DMS153 treated with DMSO at 0.1 percent for 48 hours (cell line): Measurements from ENCODE around the gene IAH1.

Experiments
- DNase-seq: peaks from one replicate; lab custom pipeline; 2025; ENCODE audit not compliant: unreplicated experiment; lab: John Stamatoyannopoulos, UW

Gene IAH1, protein sequence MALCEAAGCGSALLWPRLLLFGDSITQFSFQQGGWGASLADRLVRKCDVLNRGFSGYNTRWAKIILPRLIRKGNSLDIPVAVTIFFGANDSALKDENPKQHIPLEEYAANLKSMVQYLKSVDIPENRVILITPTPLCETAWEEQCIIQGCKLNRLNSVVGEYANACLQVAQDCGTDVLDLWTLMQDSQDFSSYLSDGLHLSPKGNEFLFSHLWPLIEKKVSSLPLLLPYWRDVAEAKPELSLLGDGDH

DNA sequence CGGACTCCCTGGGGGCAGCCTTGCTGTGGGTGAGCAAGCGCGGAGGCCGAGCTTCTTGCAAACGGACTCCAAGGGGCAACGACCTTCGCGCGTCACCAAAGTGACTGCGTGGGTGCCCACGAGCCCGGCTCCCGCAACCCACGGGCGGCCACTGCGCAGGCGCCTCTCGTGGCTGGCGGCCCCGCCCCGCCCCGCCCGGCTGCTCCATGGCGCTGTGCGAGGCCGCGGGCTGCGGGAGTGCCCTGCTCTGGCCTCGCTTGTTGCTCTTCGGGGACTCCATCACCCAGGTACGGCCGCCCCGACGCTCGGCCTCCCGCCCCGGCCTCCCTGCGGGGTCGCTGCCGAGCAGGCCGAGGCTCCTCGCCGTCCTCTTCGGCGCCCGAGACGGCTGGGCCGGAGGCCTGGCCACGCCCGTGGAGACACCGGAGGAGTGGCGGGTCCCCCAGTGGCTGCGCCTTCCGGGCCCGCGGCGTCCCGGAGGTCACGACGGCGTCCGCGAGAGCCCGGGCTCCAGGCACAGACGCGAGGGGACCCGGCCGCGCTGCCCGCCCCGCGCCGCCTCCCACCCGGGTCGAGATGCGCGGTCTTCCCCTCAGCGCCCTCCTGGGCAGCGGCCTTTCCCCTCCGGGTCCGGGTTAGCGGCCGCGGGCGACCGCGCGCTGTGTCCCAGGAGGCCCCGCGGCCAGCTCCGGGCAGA is at the start of gene IAH1:
Gene IAH1 (plus strand): TSS at position 191 of the 697 bp plus-strand sequence. CDS start 16 bp downstream, at position 207.
- peak; percentile 19 for DNase-seq

DNA sequence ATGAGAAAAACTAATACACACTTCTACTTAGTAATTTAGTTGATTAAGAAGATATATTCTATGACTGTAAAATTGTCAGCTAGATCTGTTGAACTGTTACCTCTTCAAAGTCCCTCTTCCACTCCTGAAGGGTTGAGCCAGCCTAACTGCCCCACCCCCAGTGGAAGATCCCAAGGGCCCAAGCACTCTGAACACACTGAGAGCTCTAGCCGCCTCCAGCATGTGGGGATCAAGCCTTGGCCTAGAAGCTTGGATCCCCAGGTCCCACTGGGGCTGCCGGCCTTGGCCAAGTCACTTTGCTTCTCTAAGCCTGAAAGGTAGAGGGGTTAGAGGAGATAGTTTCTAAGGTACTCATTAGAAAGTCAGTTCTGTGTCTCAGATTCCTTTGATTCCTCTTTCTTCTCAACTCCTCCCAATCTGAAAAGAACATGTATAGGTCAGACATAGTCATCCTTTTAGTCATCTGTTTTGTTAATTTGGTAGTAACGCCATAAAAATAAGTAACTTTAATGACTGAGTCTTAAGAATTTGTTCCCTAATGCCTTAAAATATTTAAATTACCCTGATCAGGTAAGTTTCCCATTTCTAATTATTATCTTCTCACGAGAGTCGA is 45.3 kb upstream of the IAH1 start:
- no peak for DNase-seq

DNA sequence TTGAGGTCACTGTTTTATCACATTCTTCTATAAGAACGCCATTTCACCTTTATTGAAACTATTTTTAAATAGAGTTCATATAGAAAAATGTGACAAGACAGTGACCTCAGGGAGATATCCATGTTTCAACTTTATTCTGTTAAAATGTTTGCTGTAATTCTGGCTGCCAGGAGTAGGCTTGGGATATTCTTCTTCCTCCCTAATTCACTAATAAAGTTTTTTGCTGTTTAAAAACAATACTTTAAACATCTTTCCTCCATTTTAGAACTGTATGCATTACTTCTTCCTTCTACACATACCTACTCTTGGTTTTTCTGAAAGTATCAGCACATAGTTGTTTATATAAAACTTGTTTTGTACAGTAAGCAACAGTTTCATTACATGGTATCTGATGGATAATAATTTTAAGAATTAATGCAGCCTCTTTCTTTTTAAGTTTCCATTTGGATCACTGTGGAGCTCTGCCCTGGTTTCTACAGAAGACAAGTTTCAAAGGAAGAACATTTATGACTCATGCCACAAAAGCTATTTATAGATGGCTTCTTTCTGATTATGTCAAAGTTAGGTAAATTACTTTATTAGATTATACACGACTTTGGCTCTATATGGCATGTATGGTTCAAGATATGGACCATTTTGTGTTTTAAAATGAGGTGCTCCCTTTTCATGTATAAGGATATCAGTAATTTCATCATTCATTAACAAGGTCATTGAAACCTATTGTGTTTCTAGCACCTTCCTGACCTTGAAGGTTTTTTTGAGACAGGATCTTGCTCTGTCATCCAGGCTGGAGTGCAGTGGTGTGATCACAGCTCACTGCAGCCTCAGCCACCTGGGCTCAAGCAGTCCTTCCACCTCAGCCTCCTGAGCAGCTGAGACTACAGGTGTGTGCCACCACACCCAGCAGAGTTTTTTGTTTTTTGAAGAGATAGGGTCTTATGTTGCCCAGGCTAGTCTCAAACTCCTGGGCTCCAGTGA is 43.7 kb upstream of the IAH1 start:
- no peak for DNase-seq

DNA sequence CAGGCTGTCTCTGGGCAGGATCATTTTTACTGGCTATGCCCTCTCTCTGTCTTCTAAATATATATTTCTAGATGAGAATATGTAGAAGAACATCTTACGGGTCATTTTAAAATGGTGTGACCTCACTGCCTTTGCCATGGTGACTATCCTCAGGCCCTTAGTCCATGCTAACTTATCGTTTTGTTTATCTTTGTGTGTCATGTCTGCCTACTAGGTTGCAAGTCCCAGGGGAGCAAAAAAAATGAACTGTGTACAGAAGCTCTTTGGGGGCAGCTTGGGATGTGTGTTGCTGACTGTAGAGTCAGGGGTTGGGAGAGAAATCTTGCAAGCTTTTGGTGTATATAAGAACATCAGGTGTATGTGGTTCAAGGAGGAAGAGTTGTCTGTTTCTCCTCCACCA is 39.9 kb upstream of the IAH1 start:
- DNase-seq = no peak

DNA sequence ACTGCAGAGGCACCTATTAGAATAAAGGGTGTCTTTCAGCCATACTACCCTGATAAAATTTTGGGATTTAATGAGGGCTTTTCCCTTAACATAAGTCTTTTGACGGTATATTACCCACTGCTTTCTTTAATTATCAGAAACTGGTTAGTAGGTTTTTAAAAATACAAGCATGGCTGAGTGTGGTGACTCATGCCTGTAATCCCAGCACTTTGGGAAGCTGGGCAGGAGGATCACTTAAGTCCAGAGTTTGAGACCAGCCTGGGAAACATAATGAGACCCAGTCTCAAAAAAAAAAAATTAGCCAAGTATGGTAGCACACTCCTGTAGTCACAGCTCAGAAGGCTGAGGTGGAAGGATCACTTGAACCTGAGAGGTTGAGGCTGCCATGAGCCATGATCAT is 34.8 kb upstream of the IAH1 start:
- no peak for DNase-seq

DNA sequence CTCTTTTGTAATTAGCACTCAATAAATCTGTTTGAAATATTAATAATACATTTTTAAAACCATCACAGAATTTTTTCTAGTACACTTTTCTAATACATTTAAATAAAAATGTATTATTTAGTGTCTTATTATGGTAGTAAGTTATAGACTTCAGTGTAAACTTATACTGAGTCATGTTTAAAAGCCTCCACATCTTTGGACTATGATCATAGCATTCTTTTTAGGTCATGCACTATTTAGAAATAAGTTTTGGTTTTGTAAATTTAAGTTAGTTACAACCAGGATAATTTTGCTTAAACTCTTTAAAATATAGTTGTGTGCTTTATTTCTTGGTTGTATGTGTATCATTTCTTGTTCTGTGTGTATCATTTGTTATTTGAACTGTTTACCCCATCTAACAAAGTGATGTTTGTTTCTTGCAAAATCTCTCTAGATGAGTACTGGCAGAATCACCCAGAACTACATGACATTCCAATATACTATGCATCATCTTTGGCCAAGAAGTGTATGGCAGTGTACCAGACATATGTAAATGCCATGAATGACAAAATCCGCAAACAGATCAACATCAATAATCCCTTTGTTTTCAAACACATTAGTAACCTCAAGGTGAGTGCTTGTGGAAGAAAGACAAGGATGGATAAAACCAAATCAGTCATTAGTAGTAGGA is 34.2 kb upstream of the IAH1 start:
- no peak for DNase-seq

DNA sequence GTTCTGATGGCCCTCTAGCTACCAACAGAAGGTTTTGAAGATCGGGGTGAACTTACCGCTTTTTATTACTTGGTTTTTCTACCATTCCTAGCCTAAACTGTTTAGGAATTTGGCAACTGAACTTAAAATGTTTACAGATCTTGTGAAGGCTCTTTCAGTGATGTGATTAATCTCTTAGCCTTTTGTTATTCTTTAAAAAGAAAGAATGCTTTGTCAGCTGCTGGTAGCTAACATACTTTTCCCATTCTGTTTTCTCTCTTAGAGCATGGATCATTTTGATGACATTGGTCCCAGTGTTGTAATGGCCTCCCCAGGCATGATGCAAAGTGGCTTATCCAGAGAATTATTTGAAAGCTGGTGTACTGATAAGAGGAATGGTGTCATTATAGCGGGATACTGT is 32.8 kb upstream of the IAH1 start:
- DNase-seq = no peak

DNA sequence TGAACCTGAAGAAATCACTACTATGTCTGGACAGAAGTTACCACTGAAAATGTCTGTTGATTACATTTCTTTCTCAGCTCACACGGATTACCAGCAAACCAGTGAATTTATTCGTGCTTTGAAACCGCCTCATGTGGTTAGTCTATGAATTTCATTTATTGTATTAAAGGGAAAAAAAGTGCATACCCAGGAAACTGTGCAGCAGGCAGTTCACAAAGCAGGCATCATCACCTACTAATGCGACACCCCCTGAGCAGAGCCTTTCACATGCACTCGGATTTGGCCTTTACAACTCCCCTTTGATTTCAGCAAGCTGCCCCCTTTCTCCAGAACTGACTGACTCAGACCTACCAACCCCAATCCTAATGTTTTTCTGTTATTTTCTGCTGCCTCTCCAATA is 30.8 kb upstream of the IAH1 start:
- DNase-seq = no peak

DNA sequence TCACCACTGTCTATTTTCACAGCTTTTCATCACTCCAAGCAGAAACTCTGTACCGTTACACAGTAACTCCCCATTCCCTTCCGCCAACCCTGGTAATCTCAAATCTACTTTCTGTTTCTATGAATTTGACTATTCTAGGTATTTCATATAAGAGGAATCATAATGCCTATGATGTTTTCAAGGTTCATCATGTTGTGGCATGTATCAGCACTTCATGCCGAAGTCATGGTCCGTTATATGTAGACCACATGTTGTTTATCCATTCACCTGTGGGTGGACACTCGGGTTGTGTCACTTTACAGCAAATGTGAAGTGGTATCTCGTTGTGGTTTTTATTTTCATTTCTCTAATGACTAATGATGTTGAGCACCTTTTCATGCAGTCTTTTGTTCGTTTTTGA is 29.3 kb upstream of the IAH1 start:
- no peak for DNase-seq

DNA sequence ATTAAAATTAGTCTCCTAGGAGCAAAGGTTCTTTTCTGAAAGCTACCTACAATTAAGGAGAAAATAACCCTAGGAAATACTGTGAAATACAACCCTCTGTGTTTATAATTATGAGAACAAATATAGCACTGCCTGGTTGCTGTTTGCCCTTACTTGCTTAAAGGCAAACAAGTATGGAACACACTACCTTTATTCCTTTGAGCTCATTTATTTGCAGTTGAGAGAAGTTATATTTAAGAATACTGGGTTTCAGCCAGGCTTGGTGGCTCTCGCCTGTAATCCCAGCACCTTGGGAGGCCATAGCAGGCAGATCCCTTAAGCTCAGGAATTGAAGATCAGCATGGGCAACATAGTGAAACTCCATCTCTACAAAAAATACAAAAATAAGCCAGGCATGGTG is 23.1 kb upstream of the IAH1 start:
- DNase-seq = no peak

DNA sequence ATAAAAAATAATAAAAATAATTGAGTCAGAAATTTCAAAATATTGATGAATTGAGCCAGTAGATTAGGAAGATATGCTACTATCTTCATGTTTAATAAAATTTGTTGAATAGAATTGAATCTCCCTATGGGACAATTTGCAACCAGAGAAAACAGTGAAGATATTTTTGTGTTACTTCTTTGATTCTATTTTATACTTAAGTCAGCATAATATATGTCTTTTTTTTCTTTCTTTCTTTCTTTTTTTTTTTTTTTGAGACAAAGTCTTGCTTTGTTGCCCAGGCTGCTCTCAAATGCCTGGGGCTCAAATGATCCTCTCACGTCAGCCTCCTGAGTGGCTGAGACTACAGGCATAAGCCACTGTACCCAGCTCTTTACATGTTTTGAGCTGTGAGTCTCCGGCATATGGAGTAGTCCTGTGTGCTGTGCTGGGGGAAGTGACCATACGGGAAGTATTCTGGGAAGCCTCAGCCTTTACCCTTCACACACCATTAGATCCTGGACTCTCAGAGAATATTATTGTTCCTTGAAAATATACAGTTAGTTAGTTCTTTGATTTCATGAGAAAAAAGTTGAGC is 13.8 kb upstream of the IAH1 start:
- DNase-seq = no peak

DNA sequence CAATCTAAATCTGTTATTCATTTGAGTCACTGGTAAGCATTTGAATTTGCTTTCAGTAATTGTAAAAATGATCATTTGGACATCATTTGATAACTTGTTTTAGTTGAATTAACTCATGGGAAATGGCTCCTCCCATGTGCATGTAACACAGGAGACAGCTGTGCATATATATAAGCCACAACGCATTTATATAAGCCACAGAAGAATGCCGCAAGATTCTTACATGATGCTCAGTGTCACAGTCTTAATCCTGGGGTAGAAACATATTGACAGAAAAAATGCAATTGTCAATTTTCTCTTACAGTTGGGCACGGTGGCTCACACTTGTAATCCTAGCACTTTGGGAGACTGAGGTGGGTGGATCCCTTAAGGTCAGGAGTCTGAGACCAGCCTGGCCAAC is 13.3 kb upstream of the IAH1 start:
- no peak for DNase-seq

DNA sequence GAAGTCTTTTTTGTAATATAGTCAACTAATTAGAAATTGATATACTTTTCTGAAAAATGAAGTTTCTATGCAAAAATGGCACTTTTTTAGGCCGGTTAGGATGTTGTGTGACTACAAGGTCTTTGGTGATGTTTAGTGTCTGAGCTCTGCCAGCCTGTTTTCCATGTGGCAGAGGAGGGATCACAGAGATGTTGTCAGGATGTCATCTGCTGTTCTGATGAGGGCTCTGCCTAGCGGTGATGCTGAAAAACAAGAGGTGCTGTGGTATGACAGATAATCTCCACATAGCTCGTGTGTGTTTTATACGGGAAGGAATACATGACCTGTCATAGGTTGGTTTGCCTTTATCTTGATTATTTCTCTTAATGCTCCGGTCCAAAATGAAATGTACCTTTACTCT is 12.0 kb upstream of the IAH1 start:
- DNase-seq = no peak

DNA sequence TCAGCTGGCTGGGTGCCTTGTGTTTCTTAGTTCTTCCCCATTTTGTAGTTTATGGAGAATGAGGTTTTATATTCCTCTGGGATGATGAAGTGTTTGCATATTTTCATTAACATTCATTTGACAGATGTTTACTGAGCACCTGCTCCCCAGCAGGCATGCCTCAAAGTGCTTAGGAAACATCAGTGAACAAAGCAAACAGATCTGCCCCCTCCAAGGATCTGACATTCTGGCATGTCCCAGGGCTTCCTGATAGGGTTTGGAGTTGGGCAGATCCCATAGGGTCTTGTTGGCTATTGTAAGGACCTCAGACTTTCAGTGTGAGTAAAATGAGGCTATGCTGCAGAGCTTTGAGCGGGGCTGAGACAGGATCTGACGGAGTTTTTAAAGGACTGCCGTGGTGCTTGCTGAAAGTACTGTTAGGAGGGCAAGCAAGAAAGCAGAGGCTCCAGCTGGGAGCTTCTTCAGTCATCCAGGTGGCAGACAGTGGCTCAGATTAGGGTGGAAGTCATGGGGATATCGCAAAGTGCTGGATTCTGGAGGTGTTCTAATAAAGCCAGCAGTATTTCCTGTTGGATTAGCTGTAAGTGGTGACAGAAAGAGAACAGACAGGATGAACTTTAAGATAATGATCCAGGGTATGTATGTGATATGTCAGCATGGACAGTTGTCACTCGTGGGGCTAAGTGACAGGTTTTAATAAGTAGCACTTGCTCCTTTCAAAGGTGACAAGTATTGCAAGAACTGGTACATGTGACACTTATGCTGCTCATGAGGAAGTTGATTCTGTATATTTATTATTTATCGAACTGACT is 11.3 kb upstream of the IAH1 start:
- DNase-seq = peak; percentile 15

DNA sequence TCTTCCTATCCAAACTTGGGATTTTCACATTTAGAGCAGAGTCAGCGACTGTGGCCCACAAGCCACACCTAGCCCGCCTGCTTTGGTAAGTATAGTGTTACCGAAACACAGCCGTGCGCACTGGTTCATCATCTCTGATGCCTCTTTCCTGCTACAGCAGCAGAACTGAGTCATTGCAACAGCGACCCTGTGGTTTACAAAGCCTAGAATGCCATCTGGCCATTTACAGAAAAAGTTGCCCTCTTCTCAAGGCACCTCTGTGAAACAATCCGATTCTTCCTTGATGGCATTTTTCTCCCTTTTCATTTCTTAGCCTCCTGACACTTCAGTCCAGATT is 10.7 kb upstream of the IAH1 start:
- DNase-seq = no peak

DNA sequence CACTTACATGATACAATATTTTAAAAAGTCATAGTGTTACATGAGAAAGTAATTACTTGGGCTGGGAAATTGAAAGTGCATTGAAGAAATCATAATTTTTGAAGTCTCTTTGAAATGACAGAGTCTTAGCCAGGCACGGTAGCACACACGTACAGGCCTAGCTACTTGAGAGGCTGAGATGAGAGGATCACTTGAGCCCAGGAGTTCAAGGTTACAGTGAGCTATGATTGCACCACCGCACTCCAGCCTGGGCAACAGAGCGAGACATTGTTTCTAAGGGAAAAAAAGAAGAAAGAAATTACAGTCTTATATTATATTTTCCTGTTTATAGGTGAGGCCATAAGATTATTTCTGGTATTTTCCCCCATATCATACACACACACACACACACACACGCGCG is 9.2 kb upstream of the IAH1 start:
- DNase-seq = no peak

DNA sequence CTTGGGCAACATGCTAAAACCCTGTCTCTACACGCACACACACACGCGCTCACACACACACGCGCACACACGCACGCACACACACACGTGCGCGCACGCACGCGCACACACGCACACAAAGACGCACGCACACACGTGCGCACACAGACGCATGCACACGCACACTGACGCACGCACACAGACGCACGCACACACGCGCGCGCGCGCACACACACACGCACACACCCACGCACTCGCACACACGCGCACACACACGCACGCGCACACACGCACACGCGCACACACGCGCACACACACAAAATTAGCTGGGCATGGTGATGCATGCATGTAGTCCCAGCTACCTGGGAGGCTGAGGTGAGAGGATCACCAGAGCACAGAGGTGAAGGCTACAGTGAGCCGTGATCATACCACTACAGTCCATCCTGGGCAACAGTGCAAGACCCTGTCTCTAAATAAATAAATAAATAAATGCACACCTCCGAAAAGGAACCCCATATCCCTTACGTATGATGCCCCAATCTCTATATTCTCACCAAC is 8.1 kb upstream of the IAH1 start:
- DNase-seq = no peak

DNA sequence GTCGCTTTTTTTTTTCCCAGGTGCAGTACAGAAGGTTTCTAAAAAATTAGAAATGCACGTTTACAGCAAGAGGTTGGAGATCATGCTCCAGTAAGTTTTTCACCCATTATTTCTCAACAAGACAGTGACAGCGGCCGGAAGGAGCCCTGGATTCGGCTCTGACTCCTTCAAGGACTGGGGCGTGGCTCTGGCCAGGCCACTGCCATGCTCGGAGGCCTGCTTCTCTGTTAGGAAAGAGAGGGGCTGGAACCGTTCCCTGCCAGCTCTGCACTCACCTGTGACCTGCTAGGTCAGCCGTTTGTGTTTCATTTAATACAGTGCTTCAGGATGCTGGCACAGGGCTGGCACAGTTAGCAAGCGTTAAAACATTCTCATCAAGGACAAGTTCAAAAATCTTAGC is 6.7 kb upstream of the IAH1 start:
- DNase-seq = no peak

DNA sequence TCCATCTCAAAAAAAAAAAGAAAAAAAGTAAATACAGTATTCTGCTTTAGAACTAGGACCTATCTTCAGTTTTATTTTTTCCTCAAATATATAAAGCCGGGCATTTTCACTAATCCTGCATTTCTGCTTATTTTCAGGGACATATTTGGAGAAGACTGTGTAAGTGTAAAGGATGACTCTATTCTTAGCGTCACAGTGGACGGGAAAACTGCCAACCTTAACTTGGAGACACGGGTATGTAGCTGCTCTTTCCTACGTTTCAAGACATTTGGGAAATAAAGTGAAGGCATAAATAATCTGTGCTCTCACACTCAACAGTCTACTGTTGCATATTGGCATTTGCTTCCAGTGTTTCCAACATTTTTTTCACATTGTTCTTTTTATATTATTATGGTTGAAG is 3.1 kb upstream of the IAH1 start:
- DNase-seq = no peak

DNA sequence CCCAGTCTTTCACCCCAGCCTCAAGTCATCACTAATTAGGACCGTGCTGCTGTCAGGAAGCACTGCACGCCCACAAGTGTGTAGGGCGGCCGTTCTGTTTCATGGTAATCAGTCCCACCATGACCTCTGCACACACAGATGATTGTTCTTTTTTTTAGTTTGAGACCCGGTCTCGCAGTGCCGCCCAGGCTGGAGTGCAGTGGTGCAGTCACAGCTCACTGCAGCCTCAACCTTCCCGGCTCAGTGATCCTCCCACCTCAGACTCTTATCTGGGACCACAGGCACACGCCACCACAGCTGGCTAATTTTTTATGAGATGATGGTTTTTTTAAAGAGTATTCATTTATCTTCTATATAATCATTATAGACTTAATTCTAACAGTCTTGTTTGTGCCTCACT is 1.8 kb upstream of the IAH1 start:
- DNase-seq = no peak
